GM21786 (cell line): ENCODE measurements around the gene BCAS1.

ENCODE experiments used
- ATAC-seq: cut with Tn5 transposase; IDR thresholded peaks from one replicate; pipeline ENCODE4 v1.9.1; 2021; ENCODE audit not compliant: unreplicated experiment

The BCAS1 gene

DNA sequence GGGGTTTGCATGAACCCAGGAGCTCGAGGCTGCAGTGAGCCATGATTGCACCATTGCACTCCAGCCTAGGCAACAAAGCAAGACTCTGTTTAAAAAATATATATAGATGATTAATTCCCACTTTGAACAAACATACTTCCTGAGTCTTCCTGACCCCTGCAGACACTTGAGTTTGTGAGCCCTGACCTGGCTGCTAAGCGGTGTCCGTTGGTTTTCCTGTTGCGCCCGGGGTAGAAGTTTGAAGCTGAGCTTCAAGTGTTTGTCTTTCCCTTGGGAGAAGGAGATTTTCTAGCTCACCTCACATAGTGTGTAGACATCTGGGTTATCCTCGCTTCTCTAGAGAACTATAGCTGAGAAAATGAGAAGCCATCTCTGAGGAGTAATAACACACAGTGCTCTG, 11.7 kb upstream of the BCAS1 start:
- no peak for ATAC-seq

GRCh38 chr20:54079652-54080051, 9.3 kb upstream of the BCAS1 start:
- ATAC-seq = peak; percentile 58

GRCh38 chr20:54078296-54078984, 8.0 kb upstream of the BCAS1 start:
- peak; percentile 55 for ATAC-seq

DNA sequence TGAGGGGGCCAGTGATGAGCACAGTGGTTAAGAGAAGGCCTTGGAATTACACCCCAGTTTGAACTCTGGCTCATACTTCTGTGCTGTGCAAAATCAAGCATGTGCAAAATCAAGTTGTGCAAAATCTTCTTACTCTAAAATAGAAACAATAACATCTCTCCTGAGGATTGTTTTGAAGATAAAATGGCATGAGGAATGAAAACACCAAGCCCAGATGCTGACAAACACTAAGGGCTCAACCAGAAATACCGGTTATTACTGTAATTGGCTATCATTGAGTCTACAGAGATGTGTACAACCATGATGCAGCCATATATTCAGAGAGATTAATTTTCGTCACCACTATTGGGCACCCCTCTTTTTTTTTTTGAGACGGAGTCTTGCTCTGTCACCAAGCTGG, 5.9 kb upstream of the BCAS1 start:
- no peak for ATAC-seq

DNA sequence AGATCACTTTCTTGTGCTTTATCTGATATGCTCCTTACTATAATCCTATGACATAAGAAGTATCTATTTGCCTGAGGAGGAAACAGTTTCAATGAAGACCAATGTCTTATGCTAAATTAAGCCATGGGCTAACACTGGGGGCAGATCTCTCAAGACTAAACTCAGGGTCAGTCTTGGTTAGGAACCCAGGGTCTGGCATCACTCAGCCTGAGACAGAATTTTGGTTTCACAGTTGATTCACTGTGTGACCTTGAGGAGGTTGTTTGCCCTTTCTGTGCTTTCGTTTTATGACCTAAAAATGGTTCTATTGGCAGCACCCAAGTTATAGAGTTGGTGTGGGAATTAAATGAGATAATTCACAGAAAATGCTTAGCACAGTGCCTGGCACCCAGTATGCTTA, 4.9 kb upstream of the BCAS1 start:
- ATAC-seq = no peak

- ATAC-seq = no peak
These were observed 4.1 kb upstream of the BCAS1 start for GRCh38 chr20:54074511-54074910.

GRCh38 chr20:54073288-54073687, 2.9 kb upstream of the BCAS1 start:
- no peak for ATAC-seq

- ATAC-seq = no peak
These were observed 858 bp downstream of the BCAS1 start for GRCh38 chr20:54069501-54069971.

GRCh38 chr20:54068966-54069365, 1.4 kb downstream of the BCAS1 start:
- no peak for ATAC-seq

DNA sequence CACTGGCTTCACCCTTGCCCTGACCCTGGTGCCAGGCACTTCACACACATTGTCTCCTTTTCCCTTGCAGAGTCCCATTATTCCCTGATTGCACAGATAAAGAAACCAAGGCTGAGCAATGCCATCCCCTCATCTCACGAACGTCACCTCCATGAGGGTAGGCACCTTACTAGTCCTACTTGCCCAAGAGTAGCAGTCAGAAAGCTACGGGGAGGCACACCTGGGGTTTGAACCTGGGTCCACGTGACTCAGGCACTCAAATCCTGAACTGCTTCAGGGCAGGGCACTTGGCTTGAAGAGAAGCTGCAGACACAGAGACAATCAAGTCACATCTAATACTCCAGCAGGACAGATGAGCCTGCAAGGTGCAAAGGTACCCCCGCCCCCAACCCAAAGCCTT, 1.9 kb downstream of the BCAS1 start:
- no peak for ATAC-seq

GRCh38 chr20:54067606-54068174, 2.7 kb downstream of the BCAS1 start:
- ATAC-seq = peak; percentile 38

DNA sequence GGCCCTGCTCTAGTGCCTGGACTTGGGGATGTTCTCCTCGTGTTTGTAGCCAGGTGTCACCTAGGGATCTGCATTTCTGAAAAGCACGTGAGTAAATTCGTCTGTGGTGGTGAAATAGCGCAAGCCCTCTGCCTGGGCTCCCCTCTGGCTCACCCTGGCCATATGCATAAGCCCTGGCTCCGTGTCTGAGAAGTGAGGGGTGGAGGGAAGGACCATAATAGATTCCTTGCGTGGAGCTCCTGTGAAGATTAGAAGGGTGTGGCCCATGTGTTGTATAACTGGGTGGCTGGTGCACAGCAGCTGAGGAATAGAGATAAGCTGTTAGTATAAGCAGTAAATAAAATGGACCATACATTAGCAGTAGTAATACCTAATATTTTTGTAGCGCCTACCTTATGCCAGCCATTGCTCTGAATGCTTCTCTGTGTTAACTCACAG, 4.8 kb downstream of the BCAS1 start:
- ATAC-seq = no peak

DNA sequence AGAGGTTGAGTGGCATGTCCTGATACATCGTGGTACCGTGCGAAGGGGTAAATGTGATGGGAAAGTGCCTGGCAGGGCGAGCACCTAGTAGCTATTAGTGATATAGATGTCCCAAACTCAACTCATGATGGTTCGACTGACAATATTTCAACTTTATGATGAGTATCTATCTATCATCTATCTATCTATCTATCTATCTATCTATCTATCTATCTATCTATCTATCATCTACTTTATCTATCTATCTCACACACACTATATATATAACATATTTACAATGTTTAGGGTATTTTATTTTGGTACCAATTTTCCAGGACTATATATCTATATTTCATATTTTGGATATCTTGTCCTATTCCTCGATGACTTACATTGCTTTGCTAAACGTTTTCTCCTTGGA, 5.5 kb downstream of the BCAS1 start:
- no peak for ATAC-seq

DNA sequence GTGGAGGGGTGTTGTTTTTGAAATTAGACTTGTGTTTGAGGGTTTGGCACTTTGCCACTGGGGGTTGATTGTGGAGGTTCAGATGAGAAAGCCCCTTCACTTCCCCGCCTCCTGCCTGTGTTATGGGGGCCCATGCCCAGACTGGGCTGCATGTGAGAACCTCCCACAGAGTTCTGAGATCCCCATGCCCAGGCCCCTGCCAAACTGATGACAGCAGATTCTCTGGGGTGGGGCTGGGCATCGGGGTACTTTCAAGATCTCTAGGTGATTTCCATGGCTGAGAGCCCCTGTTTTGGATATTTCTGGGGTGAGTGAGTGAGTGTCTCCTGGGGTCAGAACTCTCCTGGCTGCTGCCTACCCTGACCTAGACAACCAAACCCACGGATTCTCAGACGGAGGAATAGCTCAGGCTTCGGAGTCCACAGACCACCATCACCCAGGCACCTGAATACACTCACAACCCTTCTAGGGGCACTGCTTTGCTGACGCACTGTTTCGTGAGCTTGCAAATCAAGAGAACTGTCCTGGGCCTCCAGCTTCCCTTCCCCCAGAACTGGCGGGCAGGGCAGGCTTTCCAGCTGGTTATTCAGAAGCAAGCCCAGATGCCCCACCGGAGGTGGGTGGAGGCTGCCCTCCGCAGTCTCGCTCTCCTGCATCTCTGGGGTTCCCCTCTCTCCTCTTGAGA, 6.3 kb downstream of the BCAS1 start:
- ATAC-seq = peak; percentile 42

DNA sequence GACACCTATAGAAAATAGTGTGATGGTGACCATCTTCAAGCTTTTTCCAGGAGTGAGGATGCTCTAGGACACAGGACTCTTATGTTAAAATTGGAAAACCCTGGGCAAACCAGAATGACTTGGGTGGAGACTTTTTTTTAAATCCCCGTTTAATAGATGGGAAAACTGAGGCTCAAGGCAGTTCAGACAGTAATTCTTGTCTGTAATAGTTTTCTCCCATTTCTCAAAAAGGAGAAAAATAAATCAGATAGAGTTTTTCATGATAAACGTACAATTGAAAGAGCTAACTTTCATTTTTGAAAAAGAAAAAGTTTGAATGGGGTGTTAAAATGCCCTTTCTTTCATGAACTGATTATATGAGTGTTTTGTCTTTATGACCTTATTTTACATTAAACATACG, 6.8 kb downstream of the BCAS1 start:
- ATAC-seq = no peak

- peak; percentile 29 for ATAC-seq
These were observed 7.5 kb downstream of the BCAS1 start for GRCh38 chr20:54062812-54063280.

DNA sequence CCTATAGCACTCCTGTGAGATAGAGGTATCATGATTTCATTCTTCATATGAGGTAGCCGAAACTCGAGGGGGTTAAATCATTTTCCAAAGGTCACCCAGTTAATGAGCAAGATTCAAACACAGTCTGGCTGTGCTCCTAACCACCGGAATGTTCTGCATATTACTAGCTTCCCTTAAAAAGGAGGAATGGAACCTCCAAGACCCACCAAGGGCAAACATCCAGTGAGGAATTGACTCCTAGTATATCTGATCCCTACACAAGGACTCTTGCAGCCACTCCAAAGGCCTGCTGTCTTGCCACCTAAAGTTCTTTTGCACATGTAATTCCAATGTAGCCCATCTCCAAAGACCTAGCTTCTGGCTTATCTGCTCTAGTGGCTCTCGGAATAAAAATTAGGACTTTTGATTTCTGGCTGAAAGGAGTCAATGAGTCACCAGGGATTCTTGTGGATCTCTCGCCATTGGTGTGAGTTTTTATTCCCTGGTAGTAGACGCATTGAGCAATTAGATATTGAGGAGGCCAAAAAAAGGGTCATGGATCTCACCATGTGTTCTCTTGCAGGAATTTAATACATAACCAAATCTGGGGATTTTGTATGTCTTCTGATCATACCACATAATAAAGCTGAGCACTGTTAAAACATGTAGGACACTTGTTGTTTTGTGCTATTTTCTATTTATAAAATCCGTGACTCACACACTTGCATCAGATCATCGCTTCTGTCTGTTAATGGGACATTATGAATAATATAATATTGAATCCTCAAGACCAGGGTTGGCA, 9.1 kb downstream of the BCAS1 start:
- ATAC-seq = no peak

GRCh38 chr20:54059691-54060364, 10.6 kb downstream of the BCAS1 start:
- no peak for ATAC-seq

DNA sequence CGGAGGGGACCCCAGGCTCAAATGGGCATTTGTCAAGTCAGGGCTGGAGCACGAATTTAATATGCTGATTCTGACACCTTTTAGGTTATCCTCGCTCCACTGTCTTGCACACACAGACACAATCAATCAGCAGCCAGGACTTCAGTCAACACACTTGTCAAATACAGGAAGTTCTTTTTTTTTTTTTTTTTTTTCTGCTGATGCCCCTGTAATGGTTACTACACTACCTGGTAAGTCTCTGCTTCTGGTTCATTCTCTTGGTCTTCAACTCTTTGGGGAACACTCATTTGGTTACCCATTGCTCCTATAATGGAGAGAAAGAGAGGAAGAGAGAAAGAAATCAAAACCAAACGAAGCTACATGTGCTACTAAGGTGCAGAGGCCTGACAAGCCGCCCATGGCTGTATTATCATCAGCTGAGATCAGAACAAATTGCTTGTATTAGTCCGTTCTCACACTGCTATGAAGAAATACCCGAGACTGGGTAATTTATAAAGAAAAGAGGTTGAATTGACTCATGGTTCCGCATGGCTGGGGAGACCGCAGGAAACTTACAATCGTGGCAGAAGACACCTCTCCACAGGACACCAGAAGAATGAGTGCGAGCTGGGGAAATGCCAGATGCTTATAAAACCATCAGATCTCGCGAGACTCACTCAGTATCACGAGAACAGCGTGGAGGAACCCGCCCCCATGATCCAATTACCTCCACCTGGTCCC, 11.8 kb downstream of the BCAS1 start:
- peak; percentile 46 for ATAC-seq
